GM18858 (cell line): ENCODE data around the gene PSME3.

Source experiments
- ATAC-seq: cut with Tn5 transposase; IDR thresholded peaks from one replicate; pipeline ENCODE4 v1.9.1; 2021; ENCODE audit not compliant: unreplicated experiment

The PSME3 gene

DNA sequence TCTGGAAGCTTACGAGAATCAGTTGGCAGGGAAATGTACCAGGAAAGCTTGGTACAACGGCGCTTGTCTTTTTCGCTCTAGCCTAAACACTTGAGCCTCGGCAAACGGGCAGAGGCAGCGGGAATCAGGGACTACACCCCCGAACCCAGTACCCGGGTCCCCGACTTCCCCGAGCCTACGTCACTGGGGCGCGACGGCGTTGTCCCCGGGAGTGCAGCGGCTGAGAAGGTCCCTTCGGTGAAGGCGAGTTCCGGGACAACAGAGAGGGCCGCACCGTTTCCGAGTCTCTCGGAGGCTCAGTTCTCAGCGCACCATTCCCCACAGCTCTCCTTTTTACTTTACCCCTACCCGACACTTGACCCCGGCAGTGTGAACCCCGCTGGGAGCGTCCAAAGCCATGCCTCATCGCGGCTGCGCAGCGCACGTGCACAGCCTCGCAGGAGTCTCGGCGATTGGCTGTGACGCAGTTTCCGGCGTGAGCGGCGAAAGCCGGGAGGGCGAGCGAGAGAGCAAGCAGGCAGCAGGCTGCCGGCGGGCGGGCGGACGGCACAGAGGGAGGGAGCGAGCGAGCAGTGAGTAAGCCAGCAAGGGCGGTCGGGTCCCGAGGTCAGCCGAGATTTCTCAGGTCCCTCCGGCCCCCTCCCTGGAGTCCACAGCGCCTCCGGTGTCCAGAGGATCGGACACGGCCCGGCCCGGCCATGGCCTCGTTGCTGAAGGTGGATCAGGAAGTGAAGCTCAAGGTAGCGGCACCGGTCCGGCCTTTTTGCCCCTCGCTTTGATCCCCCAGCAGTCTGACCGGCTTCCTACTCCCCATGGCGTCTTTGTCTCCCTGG lies at the start of gene PSME3:
Gene PSME3 (plus strand): TSS at position 464 of the 833 bp plus-strand sequence. CDS start 235 bp downstream, at position 699.
- ATAC-seq: peak; percentile 65

DNA sequence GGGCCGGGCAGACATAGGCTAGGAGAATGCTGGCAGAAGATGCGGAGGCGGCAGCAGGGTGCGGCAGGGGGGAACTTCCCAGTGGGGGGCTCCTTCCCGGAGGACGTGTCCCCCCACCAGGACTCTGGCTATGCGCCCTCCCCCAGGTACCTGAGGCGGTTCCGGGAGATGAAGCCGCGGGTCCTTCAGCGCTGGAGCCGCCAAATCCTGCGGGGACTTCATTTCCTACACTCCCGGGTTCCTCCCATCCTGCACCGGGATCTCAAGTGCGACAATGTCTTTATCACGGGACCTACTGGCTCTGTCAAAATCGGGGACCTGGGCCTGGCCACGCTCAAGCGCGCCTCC lies 49.4 kb upstream of the PSME3 start:
- ATAC-seq: no peak

DNA sequence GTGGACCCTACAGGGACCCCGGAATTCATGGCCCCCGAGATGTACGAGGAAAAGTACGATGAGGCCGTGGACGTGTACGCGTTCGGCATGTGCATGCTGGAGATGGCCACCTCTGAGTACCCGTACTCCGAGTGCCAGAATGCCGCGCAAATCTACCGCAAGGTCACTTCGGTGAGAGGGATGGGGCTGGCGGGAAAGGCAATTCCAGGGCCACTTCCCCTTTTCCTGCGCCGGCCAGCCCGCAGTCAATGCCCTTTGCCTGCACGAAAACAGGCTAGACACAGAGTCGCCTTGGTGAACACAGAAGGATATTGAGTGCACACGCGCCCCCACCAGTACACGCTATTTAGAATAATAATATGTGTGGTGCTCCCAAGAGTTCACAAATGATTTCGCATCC lies 48.8 kb upstream of the PSME3 start:
- ATAC-seq: no peak

- ATAC-seq: no peak
Measured at GRCh38 chr17:42784811-42785592, 48.2 kb upstream of the PSME3 start.

- no peak for ATAC-seq
Measured at GRCh38 chr17:42787266-42787665, 45.9 kb upstream of the PSME3 start.

- ATAC-seq: no peak
Measured at GRCh38 chr17:42791948-42792347, 41.2 kb upstream of the PSME3 start.

DNA sequence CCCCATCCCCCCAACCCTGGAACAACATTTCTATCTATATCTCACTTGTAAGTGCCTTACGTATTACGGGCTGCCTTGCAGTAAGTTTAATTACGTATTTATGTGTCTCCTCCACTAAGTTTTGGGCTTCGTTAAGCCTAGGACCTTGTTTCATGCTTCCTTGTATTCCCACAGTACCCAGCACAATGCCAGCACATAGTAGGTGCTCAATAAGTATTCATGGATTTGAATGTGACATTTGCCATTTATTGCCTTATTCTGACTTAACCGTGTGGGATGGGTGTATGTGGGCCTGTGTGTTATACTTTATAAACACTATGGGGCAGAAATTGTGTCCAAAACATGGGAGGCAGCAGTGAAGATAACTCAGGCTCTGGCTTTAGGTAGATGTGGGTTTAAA lies 40.7 kb upstream of the PSME3 start:
- no peak for ATAC-seq

- no peak for ATAC-seq
Measured at GRCh38 chr17:42795061-42795460, 38.1 kb upstream of the PSME3 start.

DNA sequence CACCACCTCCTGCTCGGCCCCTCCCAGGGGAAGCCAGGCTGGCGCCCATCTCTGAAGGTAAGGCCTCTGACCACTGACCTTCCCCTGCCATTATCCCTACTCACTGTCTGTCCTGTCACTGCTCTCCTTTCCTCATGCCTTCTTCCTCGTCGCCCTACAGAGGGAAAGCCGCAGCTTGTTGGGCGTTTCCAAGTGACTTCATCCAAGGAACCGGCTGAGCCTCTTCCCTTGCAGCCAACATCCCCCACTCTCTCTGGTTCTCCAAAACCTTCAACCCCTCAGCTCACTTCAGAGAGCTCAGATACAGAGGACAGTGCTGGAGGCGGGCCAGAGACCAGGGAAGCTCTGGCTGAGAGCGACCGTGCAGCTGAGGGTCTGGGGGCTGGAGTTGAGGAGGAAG lies 37.7 kb upstream of the PSME3 start:
- no peak for ATAC-seq

- ATAC-seq: no peak
Measured at GRCh38 chr17:42796066-42796758, 37.0 kb upstream of the PSME3 start.

DNA sequence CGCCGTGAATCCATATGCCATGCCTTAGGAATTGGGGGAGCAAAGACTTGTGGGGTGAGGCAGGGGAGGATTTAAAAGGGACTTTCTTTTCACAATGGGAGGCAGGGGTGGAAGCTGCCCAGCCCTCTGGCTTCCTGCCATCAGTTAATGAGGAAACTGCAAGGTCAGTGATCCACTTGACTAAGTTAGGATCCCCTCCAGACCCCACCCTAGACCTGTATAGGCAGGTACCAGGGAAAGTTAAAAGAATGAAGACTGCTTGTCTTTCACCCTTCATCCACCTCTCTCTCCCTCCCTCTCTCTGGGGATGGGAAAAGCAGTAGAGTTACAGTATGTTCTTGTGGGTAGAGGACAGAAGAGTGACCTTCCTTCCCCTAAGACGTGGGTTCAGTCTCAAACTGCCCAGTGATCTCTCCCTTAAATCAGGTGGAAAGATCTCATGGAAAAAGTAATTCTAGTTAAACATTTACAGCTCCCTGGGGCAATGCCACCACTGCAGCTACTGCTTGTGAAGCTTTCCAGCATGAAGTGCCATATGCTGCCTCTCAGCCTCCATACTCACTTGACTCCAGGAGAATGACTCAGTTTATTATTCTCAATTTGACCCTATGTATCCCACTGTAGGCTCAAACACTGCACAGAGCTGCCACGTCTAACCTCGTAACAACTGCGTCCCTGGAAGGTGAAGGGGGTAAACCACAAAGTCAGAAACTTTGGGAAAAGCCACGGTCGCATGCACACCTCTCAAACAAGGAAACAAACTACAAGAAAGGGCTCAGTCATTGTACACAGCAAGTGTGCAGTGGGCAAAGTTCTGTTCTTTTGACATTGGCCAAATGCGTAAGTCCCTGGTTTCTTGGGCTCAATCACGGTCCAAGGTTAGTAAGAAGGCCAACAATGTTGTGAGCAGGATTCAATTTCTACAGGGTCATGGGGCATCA lies 35.9 kb upstream of the PSME3 start:
- ATAC-seq: no peak

GRCh38 chr17:42798011-42798382 lies 35.2 kb upstream of the PSME3 start:
- ATAC-seq: no peak

- peak; percentile 53 for ATAC-seq
Measured at GRCh38 chr17:42798383-42799380, 34.5 kb upstream of the PSME3 start, which contains the start of the genes CNTD1 and COA3. Gene CNTD1, plus strand, starts transcription at chr17:42798861. Its CDS starts 207 bp downstream, at chr17:42799068. Gene COA3, minus strand, starts transcription at chr17:42798704. Its CDS starts 23 bp downstream, at chr17:42798681.

DNA sequence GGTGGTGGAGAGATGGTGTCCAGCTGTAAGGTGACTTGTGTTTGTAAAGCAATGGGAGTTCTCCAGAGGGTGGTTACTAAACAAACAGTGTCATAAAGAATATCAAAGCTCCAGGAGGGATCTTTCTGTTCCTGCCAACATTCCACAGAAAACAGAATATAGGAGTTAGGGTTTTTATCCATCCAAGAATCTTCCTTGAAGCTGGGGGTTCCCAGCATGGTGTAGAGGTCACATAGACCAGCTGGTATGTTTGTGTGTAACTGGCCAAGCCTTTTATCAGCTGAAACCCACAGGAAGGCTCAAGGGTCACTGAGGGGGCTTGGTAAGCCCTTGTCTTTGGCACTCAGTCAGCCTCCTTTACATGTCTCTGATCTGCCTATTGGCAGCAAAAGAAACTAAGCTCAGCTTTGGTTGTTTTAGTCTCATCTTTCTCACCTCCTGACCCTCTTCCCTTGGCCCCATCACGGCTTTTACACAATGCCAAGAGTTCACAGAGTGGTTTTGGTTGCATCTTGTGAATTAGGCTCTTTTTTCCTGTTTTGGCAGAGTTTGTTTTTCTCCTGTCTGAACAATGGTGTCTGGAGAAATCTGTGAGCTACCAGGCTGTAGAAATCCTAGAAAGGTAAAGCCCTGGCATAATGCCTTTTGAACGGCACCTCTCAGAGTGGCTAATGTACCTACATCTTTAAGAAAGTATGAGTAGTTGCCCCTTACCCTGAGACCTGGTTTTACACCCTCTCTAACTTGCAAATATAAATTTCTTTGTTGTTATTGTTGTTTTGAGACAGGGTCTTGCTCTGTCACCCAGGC lies 29.9 kb upstream of the PSME3 start:
- no peak for ATAC-seq

DNA sequence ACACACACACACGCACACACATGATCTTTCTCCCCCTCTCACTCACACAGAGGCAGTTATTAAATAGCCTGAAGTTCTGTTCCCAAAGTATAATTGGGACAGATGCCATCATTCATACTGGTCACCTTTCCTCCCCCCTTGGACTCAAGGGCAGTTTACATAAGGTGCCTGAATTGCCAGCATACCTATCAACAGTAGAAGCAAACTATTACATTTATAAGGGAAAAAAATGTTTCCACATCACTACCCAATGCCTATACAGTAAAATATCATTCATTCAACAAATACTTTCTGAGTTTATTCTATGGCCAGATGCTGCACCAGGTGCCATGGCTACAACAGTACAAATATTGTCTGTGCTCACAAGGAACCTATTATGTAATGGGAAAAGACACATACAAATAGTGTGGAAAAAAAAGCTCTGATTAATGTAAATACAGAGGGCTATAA lies 28.3 kb upstream of the PSME3 start:
- no peak for ATAC-seq

GRCh38 chr17:42806249-42806648 lies 26.9 kb upstream of the PSME3 start:
- ATAC-seq: no peak

- no peak for ATAC-seq
Measured at GRCh38 chr17:42809250-42809649, 23.9 kb upstream of the PSME3 start.
